ENCODE results near the gene COQ3.
A peak's percentile ranks its signal among the peaks of the same experiment; 100 is the strongest.
"Not testable (repeated sequence)": the region's sequence is repeated elsewhere in the genome, so short reads cannot be mapped to it uniquely, and the experiment has no call there.

The COQ3 gene

DNA sequence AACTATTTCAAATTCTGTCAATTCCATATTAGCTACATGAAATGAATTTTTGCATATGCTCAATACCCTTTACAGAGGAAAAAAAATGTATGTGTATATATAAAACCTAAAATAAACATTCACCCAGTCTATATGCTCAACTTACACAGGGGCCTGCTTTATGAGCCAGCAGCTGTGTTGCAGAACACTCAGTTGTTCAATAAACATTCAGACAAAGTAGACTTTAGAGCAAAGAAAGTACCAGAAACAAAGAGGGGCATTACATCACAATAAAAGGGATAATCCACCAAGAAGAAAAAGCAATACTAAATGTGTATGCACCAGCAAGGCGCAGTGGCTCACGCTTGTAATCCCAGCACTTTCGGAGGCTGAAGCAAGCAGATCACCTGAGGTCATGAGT, 9.5 kb downstream of the COQ3 start:
- DNase-seq (ENCODE audit: low spot score), result no peak

DNA sequence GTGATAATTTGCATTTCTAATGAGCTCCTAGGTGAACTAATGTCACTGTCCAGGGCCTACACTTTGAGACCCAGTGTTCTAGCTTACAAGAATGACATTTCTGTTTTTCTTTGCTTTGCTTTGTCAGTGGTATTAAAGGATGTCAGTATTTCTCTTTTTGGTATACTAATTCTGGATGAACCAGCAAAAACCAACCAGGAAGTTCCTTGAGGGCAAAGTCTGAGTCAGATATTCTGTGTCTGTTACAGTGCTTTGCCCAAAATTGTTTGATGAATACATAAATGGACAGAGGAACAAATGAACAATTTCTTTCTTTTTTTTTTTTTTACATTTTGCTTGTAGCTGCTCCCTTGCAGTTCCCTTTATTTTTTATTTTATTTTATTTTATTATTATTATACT, 15.4 kb downstream of the COQ3 start:
- no peak for DNase-seq (ENCODE audit: low spot score)

DNA sequence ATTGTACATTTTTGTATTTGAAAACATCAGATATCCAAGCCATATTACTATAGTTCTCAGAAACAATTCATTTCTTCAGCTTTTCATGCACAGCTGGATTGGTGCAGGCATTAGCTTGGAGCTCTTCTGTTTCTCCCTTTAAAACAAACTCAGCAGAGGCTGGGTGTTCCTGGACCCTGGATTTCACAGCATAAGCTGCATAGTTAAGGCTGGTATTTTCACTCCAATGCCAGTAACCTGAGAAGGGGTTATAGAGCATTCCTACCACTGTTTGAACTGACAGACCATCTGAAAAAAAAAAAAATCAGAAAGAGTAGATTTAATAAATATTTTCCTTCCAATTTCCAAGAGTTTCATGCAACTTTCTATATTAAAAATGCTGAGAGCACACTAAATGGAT, 24.5 kb downstream of the COQ3 start:
- DNase-seq (ENCODE audit: low spot score), result no peak

DNA sequence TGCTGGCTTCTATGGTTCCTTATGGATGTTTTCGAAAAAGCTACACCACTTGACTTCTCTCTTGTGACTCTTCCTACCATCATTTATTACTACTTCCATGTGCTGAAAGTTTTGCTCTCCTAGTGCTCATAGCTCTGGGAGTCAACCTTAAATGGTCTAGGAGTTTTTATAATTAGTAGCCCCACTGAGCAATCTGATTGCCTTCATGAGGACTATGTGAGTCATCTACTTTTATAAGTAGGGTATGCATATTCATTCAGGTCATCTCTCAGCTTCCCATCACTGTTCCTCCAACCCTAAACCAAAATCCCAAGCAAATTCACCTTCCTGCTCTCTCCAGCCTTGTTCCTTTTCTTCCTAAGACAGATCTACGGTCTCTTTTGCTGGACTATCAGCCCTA, 27.1 kb downstream of the COQ3 start:
- DNase-seq (ENCODE audit: low spot score), result peak; percentile 23

DNA sequence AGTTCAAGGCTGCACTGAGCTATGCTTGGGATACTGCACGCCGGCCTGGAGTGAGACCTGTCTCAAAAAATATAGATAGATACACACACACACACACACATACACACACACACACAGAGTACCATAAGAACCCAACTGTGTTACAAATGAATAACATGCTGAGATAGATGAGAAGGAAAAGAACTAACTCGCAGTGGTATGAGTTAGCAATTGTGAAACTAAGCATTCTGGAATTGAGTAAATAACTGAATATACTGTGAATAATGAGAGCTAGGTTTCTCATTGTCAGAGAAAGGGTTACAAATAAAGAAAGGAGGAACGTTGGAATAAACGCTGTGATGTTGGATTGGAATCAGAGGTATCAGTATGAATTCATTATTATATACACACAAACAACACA, 30.0 kb downstream of the COQ3 start:
- no peak for DNase-seq (ENCODE audit: low spot score)

DNA sequence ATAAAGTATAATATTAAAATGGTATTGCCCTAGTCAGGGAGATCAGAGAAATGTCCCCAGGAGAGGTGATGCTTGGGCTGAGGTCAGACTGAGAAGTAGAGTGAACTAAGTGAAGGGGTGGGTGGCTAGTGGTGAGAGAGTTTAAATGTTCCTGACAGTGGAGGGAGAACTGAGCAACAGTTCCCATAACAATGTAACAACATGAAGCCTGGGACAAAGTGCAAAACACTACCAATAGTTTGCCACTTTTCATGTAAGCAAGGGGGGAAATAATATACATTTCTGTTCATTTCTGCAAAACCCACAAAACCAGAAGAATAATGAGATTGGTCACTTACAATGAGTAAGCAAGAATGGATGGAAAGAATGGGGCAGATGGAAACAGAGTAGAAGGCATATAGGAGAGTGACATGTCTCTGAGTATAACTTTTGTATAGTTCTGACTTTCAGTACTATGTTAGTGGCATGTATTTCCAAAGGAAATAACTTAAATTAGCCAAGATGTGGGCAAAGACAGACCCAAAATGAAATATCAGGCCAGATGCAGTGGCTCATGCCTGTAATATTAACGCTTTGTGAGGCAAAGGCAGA, 31.2 kb downstream of the COQ3 start:
- no peak for DNase-seq (ENCODE audit: low spot score)

DNA sequence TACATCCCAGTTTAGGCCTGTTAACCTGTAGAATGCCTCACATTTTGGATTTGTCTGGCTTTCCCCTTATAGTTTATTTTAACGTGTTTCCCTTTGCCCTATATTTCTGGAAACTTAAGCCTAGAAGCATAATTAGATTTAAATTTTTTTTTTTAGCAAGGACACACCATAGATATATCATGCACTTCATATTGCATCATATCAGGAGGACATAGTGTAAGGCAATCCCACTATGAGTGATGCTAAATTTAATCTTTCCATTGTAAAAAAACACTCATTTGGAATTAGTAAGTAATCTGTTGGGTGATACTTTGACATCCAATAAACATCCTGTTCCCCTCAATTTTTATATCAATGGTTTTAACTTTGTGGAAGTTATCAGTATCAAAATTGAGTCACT, 34.2 kb downstream of the COQ3 start:
- DNase-seq (ENCODE audit: low spot score), result no peak

DNA sequence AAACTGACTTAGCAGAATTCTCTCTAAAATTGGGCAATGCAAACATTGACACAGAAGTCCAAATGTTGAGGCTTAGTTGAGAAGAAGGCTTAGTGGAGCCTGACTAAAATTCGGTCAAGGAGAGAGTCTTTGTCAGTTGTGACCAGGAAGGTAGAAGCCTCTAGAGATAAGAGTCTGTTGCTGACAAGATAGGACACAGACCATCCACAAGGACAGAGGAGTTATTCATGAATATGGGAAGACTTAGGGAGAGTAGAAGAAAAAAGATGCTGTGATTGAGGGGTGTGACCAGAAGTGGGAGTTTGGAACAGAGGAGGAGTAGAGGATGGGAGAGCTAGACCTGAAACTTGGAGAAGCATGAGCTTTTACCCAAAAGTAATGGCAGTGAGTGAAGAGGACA, 37.4 kb downstream of the COQ3 start:
- DNase-seq (ENCODE audit: low spot score), result no peak

DNA sequence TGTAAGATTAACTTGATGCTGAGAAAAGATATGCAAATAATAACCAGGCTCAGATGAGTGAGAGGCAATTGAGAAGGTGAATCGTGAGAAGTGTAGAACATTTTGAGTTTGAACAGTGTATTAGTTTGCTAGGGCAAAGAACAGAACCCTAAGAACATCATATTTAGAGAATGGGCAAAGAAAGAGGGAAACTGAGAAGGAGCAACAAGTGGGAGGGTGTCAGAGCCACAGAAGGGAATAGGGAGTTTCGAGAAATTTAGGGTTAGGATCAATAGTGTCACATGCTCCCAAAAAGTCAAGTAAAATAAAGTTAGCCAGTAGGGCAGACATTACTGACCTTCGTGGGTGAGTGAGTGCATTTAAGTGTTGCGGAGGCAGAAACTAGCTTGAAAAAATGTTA, 39.0 kb downstream of the COQ3 start:
- DNase-seq (ENCODE audit: low spot score), result no peak

DNA sequence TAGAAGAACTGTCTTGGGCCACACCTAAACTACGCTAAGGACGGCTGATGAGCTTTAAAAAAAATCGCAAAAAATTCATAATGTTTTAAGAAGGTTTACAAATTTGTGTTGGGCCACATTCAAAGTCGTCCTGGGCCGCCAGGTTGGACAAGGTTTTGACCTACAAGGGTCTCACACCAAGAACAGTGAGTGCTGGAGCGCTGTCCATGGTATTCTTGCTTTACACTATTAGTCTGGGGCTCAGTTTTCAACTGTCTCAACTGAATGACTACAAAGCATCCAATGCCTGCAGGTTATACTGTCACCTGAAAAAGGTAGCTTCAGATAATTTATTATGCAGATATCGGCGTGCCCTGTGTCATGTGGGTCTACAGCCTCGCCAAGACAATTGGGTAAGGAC, 40.9 kb downstream of the COQ3 start:
- DNase-seq (ENCODE audit: low spot score), result no peak

DNA sequence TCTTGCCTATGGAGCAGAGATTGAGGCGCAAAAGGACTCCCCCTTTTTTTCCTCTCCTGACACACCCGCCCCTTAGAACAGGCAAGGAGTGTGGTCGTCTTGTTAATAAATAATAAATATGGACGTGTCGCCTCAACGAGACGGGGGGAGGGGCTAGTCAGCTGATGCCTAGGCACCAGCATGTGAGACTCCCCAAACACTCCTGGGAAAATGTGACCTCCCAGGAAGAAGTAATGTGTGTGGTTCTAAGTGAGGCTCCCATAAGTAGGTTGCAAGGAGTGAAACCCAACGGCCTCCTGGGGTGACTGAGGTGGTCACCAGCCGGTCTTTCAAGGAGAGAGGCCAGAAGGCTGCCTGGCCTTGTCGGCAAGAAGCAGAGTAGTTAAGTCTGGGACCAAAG, 43.4 kb downstream of the COQ3 start:
- no peak for DNase-seq (ENCODE audit: low spot score)

DNA sequence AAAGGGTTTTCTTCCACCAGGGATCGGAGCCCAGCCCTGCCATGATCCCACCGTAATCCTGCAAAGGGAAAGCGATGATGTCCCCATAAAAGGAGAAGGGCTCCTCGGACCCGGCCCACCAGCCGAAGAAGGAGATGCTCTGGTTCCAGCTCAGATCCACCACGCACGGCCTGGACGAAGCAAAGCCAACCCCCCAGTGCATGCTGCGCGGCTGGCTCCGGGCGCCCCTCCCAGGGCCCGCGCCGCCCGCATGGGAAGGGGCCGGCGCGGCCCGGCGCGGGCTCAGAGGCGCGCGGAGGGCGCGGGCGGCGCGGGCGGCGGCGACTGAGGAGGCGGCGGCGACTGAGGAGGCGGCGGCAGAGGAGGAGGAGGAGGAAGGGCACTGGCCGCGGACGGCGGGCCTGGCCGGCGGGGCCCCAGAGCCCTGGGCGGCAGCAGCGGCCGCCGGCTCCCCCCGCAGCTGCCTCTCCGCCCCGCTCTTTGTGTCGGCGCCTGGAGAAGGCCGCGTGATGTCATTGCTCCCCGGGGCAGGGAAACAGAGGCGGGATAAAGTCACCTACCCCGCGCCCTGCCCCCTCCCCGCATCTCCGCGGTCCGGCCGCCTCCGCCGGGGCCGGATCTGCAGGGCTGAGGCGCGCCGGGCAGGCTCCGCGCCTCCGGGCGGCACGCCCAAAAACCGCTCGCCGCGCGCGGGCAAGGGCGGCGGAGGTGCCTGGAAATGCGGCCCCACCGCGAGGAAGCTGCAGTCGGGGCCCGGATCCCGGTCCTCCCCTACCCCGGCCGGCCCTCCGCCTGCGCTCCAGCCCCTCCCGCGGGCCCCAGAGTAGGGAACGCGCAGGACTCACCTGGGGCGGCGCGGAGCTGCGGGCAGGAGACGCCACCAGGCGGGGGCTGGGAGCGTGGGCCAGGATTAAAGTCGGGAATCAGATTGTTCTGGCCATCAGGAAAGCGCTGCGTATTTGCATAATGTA, 44.5 kb downstream of the COQ3 start, which contains the start of gene FAXC:
Gene FAXC, minus strand, starts transcription at position 504 of the 971 bp plus-strand sequence. Its CDS starts 302 bp downstream, at position 202.
- DNase-seq (ENCODE audit: low spot score), result peak; percentile 57

DNA sequence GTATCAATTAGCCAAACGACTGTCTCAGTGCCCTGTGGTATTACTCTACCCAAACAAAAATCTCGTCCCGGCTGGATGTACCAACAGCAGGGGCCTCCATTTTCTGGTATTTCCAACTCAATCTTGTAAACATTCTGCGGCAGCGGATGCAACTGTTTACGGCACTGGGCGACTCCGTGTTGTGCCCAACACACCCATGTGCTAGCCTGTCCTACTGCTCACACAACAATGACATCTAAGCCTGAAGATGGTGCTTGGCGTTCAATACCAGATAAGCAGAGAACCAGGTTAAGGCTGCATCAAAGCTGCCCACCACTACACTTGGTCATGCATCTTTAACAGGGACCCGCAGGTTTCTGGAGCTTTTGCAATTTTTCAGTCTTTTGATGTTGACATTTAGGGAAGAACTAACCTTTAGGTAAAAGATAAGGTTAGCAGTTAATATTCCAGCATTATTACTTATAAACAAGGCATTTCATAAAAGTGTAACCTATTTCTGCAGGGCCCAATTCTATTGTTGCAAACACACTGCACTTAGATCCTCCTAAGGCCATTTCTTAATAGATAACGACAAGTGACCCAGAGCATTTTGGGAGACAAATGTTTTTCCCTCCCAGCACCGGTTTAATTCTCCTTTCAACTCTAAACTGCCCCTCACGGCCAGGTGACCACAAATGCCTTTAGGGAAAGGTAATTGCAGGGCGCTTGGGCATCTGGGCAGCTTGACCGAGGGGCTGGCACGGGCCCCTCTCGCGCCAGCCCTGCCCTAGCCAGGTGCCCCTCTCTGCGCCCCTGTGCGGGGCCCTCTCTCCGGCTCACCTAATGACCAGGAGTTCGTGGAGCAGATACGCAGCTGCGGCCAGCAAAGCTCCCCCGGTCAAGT, 45.5 kb downstream of the COQ3 start:
- DNase-seq (ENCODE audit: low spot score), result no peak

DNA sequence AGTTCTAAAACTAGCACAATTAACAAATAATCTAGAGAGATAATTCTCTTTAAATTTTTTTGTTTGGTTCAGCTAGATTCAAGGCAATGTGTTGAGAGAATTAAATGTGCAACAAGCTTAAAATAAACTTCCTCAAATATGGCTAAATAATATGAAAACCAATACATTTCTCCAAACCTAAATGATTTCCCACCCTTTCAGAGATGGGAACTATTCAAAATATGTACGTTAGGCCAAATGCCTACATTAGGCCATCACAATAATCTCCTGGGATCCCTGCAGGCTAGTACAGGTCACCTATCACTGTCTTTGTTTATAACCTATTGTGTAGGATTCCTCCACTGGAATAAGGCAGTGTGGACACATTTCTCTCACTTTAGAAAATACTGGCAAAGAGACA, 46.2 kb downstream of the COQ3 start:
- DNase-seq (ENCODE audit: low spot score), result no peak

DNA sequence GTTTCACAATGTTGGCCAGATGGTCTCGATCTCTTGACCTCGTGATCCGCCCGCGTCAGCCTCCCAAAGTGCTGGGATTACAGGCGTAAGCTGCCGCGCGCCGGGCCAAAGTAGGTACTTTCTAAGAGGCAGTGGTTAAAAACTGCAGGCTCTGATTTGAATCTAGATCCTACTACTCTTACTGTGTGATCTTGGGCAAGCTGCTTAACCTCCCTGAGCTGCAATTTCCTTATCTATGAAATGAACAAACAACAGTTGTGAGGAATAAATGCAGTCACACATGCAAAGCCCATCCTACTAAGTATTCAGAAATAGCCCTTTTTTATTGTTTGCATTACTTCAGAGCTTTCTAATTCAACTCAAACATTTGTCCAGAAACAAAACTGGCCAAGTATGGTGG, 47.4 kb downstream of the COQ3 start:
- no peak for DNase-seq (ENCODE audit: low spot score)

DNA sequence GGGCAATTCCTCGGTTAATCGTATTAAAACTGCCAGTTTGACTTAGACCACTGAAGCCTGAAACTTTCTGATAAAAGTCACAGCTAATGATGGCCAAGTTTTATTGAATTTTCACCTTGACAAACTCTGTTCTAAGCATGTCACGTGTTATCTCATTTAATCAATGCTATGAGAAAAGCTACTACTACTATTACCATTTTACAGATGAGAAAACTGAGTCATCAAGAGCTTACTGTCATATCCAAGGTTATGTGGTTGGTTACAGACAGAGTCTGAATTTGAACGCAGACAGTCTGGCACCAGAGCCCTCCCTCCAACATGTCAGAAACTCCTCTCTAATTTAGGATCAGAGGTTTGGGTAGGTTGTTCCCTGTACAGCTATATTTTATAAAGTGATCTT, 48.8 kb downstream of the COQ3 start:
- DNase-seq (ENCODE audit: low spot score), result no peak

DNA sequence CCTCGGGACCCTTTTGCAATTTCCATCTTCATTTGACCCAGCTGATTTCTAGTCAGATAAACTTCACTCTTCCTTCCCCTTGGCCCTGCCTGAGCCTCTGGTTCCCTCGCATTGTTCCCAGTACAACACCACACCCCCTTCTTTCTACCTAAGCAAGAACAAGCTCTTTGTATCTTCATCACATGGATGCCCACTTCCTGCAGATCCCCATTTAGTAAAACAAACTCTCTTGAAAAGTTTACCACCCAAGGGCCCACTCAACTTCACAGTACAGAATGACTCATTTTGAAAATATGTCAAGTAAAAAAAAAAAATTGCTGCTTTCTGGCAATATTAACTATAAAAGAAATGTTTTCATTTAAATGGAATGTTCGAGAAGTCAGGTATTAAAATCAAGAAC, 49.7 kb downstream of the COQ3 start:
- peak; percentile 22 for DNase-seq (ENCODE audit: low spot score)

DNA sequence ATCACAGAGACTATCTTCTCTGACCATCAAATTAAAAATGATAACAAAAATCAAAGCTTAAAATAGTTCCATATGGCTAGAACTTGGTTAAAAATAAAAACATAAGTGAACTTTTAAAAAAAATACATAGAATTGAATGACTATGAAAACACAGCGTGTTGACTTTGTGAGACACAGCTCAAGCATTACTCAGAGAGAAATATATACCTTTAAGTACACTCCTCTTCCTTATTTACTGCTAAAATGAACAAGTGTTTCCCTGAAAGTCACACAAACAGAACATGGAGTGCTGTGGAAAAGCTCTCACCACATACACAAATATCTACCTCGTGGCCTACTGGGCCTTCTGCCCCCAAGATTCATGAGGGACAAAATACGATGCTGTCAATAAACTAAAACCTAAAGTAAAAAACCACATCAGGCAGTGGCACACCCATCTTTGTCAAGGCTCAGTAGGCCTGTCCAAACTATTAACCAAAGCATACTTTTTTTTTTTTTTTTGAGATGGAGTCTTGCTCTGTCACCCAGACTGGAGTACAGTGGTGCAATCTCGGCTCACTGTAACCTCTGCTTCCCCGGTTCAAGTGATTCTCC, 52.0 kb downstream of the COQ3 start:
- DNase-seq (ENCODE audit: low spot score), result no peak

DNA sequence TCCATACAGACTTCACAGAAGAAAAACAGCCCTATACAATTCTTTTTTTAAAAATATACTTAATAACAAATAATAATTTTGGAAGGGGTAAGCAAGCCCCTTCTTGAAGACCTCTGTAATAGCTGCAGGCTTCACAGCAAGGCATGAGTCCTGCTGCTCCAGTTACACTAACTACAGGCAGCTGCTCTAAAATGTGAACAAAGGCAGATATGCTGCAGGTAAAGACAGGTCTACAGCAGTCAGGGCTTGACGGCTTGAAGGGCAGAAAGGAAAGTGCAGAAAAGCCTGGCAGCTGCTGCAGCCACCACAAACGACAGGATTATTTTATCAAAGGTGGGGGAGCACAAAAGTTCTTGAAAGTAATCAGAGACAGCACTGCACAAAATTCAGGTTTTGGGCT, 55.8 kb downstream of the COQ3 start:
- DNase-seq (ENCODE audit: low spot score), result no peak

DNA sequence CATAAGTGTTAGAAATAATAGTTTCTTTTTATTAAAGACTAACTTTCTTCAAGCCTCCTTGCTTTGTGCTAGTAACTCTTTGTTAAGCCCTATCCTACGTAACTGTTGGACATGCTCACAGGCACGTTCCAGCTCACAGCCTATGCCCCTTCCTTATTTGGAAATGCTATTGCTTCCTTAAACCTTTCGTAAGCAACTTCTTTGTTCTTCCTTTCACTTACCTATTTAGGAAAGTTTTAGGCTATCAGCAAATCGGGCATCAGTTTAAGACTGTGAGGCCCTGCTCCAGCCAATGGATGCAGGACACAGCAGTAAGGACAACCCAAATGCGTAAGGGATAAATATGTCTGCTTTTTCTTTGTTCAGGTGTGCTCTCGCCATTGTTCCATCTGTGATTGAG, 58.7 kb downstream of the COQ3 start:
- not testable (repeated sequence) for DNase-seq (ENCODE audit: low spot score)

DNA sequence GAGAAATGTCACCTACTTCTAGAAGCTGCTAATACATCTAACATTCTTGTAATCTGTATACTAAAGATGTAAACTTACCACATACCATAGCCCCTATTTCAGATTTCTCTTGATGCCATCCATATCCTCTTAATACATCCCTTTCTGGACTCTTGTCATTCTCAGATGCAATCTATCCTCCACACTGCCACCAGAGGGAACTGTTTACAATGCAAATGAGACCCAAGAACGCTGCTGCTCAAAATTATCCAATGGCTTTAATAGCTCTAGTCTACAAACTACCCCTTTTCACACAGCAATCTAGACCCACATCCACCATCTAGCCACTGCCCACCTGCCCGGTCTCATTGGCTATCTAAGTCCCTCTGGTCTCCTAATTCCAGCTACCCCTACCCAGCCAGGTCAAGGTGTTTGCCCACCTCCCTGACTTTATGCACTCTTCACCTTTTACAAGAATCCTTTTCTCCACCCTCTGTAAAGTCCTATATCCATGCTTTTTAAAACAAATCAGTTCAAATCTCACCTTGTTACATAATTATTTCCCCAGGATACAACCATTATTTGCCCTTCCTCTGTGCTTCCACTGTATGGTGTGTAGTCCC, 59.4 kb downstream of the COQ3 start:
- peak; percentile 78 for DNase-seq (ENCODE audit: low spot score)

DNA sequence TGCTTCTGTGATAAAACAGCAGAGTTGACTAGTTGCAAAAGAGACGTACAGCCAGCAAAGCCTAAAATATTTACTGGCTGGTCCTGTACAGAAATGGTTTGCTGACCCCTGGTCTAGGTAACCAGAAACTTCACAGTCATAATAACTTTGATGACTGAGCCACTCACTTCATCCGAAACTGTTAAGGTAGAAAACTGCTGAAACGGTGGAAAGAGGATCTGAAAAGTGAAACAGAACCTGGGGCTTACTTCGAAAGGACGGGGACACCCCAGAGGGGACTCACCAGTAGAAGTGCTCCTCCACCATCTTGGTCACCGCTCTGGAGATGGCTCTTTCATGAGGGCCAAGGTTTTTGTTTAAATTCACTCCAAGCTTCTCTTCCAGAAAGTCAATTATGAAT, 60.9 kb downstream of the COQ3 start:
- DNase-seq (ENCODE audit: low spot score), result no peak
